ENCODE data around the gene INAFM1. TPM values are rescaled to one million over a fixed set of nuclear protein-coding genes. Genes with fewer than 3 reads are reported as not detected.
A peak's percentile ranks its signal among the peaks of the same experiment; 100 is the strongest.

Gene INAFM1
- total RNA-seq, 1 donor from 2014 or later = 2.2 TPM

DNA sequence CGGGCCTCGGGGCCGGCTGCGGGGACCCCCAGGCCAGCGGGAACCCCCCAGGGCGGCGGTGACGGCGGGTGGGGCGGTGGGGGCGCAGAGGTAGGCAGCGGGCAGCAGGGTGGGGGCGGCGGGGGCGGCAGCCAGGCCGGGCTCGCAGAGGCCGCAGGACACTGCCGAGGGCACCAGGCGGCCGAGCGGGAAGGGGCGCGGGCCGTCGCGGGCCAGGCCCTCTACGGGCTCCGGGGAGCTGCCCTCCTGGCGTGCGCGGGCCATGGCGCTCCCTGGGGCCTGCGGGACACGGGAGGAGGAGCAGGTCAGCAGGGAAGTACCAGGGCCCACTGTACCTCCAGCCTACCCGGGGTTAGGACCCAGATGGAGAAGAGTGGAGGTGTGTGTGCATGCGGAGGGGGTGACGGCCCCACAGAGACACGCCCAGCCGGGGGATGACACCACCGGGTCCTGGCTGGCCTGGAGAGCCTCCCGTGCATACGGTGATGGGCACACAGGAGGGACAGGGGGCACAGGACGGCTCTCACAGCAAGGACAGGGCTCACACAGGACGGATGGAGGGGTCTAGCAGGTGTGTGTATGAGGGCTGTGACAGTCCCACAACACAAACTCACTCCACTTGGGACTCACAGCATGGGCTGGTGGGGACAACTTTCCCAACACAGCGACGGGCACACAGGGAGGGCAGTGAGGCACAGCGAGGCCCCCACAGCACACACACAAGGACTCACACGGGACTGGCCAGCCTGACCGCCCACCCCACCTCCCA is 46.3 kb upstream of the INAFM1 start:
- Histone ChIP-seq H3K4me3 (ENCODE audit: low read depth, low read length) (peak overlapping the region; percentile 75), H3K27me3 (ENCODE audit: control insufficient read depth, insufficient read depth, low read length) (no peaks in the 10 kb centered on the region), H3K36me3 (ENCODE audit: control insufficient read depth, insufficient read depth, low read length) (no peaks in the 10 kb centered on the region)
- TF ChIP-seq, protein P1, sequence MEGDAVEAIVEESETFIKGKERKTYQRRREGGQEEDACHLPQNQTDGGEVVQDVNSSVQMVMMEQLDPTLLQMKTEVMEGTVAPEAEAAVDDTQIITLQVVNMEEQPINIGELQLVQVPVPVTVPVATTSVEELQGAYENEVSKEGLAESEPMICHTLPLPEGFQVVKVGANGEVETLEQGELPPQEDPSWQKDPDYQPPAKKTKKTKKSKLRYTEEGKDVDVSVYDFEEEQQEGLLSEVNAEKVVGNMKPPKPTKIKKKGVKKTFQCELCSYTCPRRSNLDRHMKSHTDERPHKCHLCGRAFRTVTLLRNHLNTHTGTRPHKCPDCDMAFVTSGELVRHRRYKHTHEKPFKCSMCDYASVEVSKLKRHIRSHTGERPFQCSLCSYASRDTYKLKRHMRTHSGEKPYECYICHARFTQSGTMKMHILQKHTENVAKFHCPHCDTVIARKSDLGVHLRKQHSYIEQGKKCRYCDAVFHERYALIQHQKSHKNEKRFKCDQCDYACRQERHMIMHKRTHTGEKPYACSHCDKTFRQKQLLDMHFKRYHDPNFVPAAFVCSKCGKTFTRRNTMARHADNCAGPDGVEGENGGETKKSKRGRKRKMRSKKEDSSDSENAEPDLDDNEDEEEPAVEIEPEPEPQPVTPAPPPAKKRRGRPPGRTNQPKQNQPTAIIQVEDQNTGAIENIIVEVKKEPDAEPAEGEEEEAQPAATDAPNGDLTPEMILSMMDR (IDR thresholded peaks at IDR 0.05; ENCODE audit: insufficient read depth, low read length, poor library complexity, severe bottlenecking) = no peak
- DNase-seq (ENCODE audit: low read depth) = no peak

DNA sequence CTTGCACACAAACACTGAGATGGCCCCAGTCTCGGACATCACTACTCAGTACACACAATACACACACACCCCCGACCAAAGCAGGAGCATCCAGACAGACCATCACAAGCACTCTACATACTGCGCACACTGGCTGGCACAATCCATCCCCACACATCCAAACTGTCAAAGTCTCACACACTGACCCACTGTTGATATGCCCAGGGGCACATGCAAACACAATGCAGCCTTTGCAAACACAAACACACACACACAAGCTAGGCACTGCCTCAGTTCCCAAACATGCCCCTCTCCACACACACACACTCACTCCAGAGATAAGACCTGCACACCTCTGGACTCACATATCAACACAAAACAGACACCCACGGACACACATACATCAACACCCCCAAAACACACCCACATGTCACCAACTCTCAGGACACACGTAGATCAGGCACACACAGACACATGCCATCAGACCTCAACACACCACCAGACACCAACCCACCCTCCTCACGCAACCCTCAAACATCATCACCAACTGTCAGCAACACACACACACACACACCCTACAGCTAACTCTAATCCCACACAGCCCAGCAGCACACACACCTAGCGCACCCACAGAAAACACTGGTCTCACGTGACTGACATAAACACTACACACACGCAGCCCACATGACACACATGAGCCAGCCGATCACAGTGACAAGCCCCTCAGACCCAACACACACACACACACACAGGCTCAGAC is 45.6 kb upstream of the INAFM1 start:
- Histone ChIP-seq H3K27me3 (ENCODE audit: control insufficient read depth, insufficient read depth, low read length) (no peaks in the 10 kb centered on the region), H3K4me3 (ENCODE audit: low read depth, low read length) (peak overlapping the region; percentile 75), H3K36me3 (ENCODE audit: control insufficient read depth, insufficient read depth, low read length) (no peaks in the 10 kb centered on the region)
- no peak for DNase-seq (ENCODE audit: low read depth)
- TF ChIP-seq, protein P1 (IDR thresholded peaks at IDR 0.05; ENCODE audit: insufficient read depth, low read length, poor library complexity, severe bottlenecking) = no peak

GRCh38 chr19:47229676-47230053 is 45.0 kb upstream of the INAFM1 start:
- no peak for DNase-seq (ENCODE audit: low read depth)

DNA sequence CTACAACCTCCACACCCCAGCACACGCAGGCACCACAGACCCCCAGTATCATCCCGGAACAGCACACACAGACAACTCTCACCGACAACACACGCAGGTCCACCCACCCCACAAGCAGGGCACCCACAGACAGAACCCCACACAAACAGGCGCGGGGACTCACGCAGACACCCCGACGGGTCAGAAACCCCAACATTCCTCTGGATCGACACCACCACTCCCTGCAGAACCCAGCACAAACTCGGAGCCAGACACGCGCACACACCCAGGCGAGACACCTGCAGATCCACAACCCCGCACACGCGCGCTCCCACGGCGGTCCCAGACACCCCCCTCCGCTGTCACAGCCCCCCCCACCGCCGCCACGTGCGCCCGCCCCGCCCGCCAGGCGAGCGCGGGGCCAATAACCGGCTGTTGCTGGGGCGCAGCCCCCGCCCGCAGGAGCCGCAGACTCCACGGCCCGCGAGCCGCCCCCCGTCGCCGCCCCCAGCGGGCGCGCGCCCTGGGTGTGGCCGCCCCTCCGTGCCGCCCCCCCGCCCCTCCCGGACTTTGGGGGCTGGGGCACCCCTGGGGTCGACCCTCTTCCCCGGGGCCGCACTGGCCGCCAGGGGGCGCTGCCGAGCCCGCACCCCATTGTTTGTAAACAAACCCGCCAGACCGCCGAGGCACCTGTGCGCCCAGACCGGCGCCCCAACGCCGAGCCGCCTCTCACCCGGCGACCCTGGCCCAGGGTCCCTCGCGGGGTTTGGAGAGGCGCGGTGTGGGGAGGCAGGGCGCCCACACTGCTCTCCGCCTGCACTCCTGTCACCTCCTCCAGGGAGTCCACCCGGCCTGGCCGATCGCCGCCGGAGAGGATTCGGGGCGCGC is 44.4 kb upstream of the INAFM1 start:
- no peaks in the 10 kb centered on the region for H3K27me3 ChIP-seq (ENCODE audit: control insufficient read depth, insufficient read depth, low read length)
- DNase-seq (ENCODE audit: low read depth) = no peak
- peak overlapping the region; percentile 75 for H3K4me3 ChIP-seq (ENCODE audit: low read depth, low read length)
- no peaks in the 10 kb centered on the region for H3K36me3 ChIP-seq (ENCODE audit: control insufficient read depth, insufficient read depth, low read length)
- TF ChIP-seq, protein P1 (IDR thresholded peaks at IDR 0.05; ENCODE audit: insufficient read depth, low read length, poor library complexity, severe bottlenecking) = peak; percentile 50

More at GRCh38 chr19:47229676-47230053, 45.0 kb upstream of the INAFM1 start:
- Histone ChIP-seq H3K36me3 (ENCODE audit: control insufficient read depth, insufficient read depth, low read length) (no peaks in the 10 kb centered on the region), H3K4me3 (ENCODE audit: low read depth, low read length) (peak overlapping the region; percentile 75), H3K27me3 (ENCODE audit: control insufficient read depth, insufficient read depth, low read length) (no peaks in the 10 kb centered on the region)
- TF ChIP-seq, protein P1 (IDR thresholded peaks at IDR 0.05; ENCODE audit: insufficient read depth, low read length, poor library complexity, severe bottlenecking) = no peak

DNA sequence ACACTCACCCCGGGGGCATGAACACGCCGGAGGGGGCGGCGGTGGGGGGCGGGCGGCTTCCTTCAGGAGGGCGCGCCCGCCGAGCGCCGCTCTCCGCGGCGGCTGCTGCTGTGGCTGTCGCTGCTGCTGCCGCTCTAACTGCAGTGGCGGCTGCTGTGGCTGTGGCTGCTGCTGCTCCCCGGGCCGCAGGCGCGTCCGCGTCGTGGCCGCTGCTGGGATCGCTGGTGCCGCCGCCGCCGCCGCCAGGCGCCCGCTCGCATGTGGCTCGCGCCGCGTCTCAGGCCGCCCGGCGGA is 43.8 kb upstream of the INAFM1 start, which contains the start of gene BBC3:
Gene BBC3 (minus strand): TSS at position 279 of the 294 bp plus-strand sequence. CDS start 2,768 bp downstream, outside the sequence.
- TF ChIP-seq, protein P1 (IDR thresholded peaks at IDR 0.05; ENCODE audit: insufficient read depth, low read length, poor library complexity, severe bottlenecking) = no peak
- no peak for DNase-seq (ENCODE audit: low read depth)
- no peaks in the 10 kb centered on the region for H3K36me3 ChIP-seq (ENCODE audit: control insufficient read depth, insufficient read depth, low read length)
- H3K4me3 ChIP-seq (ENCODE audit: low read depth, low read length) = peak within 1 kb of the TSS; percentile 75
- no peaks in the 10 kb centered on the region for H3K27me3 ChIP-seq (ENCODE audit: control insufficient read depth, insufficient read depth, low read length)
